HG02759 (cell line): ENCODE measurements around the gene ANKRD65.
"Not testable (repeated sequence)": the region's sequence is repeated elsewhere in the genome, so short reads cannot be mapped to it uniquely, and the experiment has no call there.

Source experiments
- ATAC-seq: cut with Tn5 transposase; IDR thresholded peaks from one replicate; pipeline ENCODE4 v1.9.1; 2021; ENCODE audit warnings: mild to moderate bottlenecking, moderate library complexity; ENCODE audit not compliant: unreplicated experiment

ANKRD65 gene

GRCh38 chr1:1431845-1432273 is 10.8 kb upstream of the ANKRD65 start:
- no peak for ATAC-seq

DNA sequence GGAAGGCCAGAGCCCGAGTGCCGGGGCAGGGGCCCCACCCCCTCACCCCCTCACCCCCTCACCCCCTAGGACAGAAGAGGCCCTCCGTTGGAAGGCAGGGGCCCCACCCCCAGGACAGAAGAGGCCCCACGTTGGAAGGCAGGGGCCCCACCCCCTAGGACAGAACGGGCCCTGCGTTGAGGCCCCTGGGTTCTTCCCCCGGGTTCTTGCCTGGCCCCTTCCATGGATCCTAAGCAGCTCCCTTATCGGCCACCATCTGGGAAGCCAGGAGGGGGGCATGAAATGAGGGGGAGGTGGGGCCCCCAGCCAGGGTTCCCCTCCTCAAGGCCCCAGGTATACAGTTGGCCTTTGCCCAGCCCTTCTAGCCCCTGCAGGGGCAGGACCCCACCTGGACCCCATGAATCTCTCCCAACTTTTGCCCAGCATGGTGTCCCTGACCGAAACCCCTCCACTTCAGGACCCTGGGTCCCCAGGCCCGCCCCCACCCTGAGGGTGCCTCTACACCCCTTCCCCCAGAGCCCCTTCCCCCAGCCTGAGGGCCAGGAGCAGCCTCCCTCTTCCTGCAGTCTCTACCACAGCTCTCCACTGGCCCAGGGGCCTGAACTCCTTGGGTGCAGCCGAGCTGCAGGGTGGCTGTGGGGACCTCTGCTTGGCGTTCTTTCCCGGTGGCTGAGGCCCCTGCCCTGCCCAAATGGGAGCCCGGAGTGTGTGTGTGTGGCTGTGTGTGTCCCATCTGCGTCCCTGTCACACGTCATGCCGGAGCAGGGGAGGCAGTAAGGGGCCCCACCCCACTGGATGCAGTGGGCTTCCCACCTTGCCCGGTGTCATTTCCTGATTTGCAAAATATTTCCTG is 10.1 kb upstream of the ANKRD65 start:
- ATAC-seq: no peak

GRCh38 chr1:1430114-1430982 is 9.3 kb upstream of the ANKRD65 start:
- ATAC-seq: no peak

- ATAC-seq: no peak
Observed at GRCh38 chr1:1429671-1430073, 8.6 kb upstream of the ANKRD65 start.

- not testable (repeated sequence) for ATAC-seq
Observed at GRCh38 chr1:1428967-1429366, 7.9 kb upstream of the ANKRD65 start.

GRCh38 chr1:1428174-1428573 is 7.1 kb upstream of the ANKRD65 start:
- ATAC-seq: no peak

DNA sequence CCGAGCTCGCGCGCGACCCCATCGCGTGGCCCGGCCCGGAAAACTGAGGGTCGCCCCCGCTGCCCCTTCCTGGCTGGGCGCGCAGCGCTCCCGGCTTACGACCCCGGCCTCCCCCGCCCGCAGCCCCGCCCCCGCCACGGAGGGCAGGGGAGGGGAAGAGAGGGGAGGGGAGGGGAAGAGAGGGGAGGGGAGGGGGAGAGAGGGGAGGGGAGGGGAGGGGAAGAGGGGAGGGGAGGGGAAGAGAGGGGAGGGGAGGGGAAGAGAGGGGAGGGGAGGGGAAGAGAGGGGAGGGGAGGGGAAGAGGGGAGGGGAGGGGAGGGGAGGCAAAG is 6.7 kb upstream of the ANKRD65 start:
- no peak for ATAC-seq

- no peak for ATAC-seq
Observed at GRCh38 chr1:1427106-1427819, 6.2 kb upstream of the ANKRD65 start.

- ATAC-seq: no peak
Observed at GRCh38 chr1:1426496-1427105, 5.5 kb upstream of the ANKRD65 start.

DNA sequence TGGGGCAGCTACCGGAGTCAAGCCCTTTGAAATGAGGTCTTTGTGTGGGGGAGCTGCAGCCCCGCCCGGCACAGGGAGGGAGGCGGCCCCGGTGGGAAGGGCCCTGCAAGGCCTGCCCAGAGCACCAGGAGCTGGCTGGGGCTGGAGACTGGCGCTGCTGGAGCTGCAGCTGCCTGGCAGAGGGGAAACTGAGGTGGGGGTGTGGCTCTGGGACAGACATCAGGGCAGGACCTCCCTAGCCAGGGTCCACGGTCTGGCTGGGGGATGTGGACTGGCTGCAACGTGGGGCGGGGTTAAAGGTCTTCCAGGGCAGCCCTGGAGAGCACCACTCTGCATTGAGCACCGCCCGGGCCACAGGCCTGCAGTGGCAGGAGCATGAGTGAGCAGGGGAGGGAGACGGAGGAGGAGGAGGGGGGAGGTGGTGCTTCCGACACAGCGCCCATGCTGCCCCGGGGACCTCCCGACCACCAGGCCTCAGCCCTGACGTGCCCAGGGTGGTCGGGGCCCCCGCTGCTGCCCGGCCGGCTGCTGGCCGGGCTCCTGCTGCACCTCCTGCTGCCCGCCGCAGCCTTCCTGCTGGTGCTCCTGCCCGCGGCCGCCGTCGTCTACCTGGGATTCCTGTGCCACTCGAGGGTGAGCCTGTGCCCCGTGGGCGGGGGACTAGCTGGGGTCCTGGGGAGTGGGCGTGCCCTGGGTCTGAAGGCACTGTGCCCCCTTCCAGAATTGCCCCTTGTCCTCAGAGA is 4.8 kb upstream of the ANKRD65 start:
- no peak for ATAC-seq

DNA sequence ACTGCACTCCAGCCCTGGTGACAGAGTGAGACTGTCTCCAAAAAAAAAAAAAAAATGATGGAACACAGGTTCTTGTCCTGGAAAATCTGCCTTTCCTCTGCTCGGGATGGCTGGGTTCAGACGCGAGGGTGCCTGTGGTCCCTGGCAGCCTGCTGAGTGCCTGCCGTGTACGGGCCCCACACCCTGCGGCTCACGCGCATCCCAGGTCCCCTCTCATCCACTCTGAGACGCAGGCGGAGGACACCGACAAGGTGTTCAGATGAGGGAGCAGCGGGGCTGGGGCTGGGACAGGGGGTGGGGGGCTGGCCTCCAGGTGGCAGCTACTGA is 4.3 kb upstream of the ANKRD65 start:
- no peak for ATAC-seq

- no peak for ATAC-seq
Observed at GRCh38 chr1:1424707-1425106, 3.6 kb upstream of the ANKRD65 start.

DNA sequence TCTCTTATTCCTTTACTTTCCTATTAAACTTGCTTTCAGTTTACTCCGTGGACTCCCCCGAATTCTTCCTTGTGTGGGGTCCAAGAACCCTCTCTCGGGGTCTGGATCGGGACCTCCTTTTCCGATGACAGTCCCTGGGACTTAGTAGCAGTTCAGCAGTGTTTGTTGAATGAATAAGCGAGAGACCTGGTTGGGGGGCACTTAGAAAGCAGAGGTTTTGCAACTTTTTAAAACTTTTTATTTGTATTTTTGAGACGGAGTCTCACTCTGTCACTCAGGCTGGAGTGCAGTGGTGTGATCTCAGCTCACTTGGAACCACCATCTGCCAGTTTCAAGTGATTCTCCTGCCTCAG is 2.1 kb upstream of the ANKRD65 start:
- no peak for ATAC-seq

DNA sequence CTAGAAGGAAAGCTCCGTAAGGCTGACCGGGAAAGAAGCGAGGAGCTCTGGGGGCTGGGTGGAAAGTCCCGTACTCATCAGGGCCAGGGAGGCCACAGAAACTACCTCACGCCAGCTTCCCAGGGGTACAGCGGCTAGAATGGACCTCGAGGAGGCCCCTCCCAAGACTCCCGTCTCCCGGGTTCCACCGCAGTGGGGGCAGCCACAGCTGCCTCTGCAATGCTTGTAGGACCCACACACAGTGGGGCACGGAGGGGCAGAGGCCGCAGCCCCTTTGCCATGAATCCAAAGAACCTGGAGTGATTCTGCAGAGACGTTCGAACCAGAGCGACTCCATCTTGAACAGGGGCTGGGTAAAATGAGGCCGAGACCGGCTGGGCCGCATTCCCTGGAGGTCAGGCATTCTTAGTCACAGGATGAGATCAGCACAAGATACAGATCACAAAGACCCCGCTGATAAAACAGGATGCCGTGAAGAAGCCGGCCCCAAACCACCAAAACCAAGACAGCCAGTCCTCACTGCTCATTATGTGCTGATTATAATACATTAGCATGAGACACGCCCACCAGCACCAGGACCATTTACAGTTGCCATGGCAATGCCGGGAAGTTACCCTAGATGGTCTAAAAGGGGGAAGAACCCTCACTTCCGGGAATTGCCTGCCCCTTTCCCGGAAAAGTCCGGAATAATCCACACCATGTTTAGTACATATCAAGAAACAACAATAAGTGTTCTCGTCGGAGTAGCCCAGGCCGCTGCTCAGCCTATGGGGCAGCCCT is 1.6 kb upstream of the ANKRD65 start:
- no peak for ATAC-seq

DNA sequence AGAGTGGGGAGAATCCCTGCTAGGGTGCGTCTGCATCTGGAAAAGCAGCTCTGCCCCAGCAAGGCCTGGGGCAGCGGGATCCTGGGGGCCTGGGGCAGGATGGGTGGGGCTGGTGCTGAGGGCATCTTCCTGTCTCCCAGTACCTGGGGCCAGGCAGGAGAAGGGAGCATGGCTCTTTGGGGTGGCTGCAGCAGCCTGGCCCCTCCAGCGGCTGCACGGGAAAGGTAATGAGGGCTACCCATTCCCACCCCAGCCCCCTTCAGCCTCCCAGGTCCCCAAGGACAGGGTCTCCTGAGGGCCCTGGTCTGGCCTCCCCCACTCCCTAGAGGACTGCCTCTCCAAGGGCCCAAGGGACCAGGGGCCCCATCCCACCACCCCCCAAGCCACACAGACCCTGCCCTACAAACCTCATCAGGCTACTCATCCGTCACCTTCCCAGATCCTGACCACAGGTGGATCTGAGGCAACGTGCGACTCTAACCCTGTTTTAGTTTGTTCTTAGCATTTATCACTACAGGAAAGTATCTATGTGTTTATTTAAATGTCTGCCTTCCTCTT is 910 bp upstream of the ANKRD65 start:
- ATAC-seq: no peak

GRCh38 chr1:1420654-1421141 is 378 bp downstream of the ANKRD65 start:
- ATAC-seq: no peak

DNA sequence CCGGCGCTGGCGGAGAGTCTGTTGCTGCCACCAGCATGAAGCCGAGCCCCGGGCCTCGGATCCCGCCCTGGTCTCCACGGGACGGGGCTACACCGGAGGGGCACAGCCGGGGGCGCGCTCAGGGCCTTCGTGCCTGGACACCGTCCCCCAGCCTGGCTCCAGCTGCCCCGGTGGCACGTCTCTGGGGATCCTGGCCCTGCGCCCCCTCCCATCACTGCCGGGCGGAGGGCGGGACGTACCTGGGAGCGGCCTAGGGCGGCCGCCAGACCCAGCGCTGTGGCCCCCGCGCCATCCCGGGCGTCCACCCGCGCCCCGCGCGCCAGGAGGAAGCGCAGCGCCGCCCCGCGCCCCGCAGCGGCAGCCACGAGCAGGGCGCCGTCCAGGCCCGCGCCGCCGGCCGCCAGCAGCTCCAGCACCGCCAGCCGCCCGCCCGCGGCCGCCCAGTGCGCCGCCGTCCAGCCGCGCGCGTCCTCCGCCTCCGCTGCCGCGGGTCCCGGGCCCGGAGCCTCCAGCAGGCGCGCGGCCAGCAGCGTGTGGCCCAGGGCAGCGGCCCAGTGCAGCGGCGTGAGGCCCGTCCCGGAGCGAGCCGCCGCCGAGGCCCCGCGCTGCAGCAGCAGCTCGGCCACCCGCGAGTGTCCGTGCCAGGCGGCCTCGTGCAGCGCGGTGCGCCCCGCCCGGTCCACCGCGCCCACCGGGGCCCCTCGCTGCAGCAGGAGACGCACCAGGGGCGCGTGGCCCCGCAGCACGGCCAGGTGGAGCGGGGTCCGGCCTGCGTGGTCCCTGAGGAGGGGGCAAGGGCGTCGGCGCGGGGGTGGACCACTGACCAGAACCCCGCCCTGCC is 1.0 kb downstream of the ANKRD65 start:
- no peak for ATAC-seq

GRCh38 chr1:1419363-1419812 is 1.7 kb downstream of the ANKRD65 start:
- ATAC-seq: no peak
